ENCODE measurements around the gene ARF1. TPM values are rescaled to one million over a fixed set of nuclear protein-coding genes. Genes with fewer than 3 reads are reported as not detected.

ARF1 gene
- total RNA-seq, 1 donor from 2014 or later = 332 TPM

- DNase-seq (ENCODE audit: low spot score) = peak; percentile 100
- intact Hi-C loops (cut with DNase I) = loop anchor here (1.0 to 5.0 kb wide), 4 partner anchors 25 to 267 kb away; partner anchors contain the start of genes ARF1, C1orf35, IBA57 and TRIM11
Measured at GRCh38 chr1:228139931-228140723, 57.6 kb downstream of the ARF1 start, which contains the start of gene GUK1. GUK1 (plus strand) TSS chr1:228140279; CDS start chr1:228140303, 24 bp downstream.

DNA sequence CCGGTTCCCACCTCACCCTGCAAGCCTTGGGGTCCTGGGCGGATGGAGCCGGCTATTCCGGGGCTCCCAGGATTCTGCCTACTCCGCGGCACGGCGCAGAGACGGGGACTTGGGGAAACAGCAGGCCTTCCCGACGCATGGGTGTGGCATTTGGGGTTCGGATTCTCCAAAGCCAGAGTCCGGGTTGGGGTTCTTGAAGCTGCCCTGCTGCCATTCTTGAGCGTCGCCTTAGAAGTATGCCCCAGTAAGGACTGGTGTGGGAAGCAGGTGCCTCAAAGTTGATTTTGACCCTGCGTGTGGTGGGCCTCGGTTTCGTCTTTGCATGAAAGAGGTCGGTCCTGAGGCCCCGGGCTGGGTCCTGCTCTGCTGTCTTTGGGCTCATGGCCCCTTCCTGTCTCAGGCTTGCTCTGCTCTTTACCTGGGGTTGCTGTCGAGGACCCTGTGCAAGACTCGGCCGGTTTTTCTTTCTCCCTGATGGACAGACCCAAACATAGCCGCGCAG lies 58.3 kb downstream of the ARF1 start:
- intact Hi-C loops (cut with DNase I) = loop anchor here (1.0 to 2.0 kb wide), 2 partner anchors 25 to 58 kb away; partner anchors contain the start of genes ARF1 and IBA57
- DNase-seq (ENCODE audit: low spot score) = no peak

- intact Hi-C loops (cut with DNase I) = loop anchor here (2.0 kb wide), 1 partner anchor 59 kb away; the partner anchor contains the start of gene ARF1
- DNase-seq (ENCODE audit: low spot score) = no peak
Measured at GRCh38 chr1:228141226-228142044, 58.9 kb downstream of the ARF1 start.

DNA sequence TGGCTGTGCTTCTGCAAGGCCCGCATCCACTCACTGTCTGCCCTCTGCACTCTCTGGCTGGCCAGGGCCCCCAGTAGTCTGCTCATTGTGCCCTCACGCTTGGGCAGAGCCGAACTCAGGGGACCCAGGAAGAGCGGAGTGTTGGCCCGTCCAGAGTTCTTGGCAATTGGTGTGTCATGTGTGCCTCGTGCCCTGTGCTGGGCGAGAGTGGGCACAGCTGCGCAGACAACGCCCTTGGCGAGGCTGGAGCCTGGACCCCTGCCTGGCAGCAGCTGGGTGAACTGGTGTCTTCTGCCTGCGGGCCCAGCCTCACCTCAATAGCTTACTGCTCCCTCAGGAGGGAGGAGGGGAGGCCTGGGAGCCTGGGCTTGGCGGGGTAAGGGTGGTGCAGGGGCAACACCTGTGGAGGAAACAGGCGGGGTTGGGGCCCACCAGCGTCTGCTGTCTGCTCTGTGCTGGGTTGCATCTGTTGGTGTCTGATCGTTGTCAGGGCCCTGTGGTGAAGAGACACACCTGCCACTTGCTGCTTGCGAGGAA lies 59.7 kb downstream of the ARF1 start:
- DNase-seq (ENCODE audit: low spot score) = no peak

DNA sequence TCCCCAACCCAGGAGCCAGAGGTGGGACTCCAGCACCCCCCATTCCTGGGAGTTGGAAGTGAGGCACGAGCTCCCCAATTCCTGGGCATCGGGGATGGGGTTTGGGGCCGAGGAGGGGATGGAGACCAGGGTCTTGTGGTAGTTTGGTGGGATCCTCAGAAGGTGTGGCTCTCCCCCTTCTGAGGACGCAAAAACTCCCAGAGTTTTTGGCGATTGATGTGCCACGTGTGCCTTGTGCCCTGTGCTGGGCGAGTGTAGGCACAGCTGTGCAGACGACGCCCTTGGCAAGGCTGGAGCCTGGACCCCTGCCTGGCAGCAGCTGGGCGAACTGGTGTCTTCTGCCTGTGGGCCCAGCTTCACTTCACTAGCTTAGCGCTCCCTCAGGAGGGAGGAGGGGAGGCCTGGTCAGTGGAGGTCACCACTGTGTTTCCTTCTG lies 60.2 kb downstream of the ARF1 start:
- DNase-seq (ENCODE audit: low spot score) = no peak
- intact Hi-C loops (cut with DNase I) = no loop called here

More for the DNA sequence above, 59.7 kb downstream of the ARF1 start:
- intact Hi-C loops (cut with DNase I) = no loop called here

DNA sequence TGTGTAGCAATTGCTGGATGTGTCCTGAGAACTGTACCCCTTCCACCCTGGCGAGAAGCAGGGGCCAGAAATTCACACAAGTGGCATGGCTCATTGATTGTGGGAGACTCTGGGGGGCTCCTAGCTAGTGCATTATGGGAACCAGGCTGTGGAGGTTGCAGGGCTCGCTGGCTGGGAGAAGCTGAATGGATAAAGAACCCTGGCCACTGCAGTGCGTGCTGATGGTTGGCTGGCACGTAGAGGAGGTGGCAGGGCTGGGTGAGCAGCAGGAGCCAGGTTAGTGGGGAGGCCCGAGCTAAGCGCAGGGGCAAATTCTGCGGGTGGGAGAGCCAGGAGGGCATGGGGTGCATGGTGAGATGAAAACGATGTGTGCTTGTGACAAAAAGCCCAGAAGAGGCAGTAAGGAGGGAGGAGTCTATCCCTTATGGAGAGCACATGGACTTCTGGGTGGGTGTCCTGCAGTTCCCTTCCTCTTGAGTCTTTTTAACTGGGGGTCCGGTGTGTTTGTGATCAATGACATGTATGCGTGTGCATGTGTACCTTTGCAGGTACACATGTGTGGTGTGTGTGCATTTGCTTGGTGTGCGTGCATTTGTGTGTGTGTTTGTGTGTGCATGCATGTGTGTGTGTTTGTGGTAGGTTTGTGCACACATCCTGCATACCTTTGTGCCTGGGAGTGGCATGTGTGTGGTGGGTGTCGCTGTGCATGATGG lies 61.1 kb downstream of the ARF1 start:
- intact Hi-C loops (cut with DNase I) = no loop called here
- no peak for DNase-seq (ENCODE audit: low spot score)

DNA sequence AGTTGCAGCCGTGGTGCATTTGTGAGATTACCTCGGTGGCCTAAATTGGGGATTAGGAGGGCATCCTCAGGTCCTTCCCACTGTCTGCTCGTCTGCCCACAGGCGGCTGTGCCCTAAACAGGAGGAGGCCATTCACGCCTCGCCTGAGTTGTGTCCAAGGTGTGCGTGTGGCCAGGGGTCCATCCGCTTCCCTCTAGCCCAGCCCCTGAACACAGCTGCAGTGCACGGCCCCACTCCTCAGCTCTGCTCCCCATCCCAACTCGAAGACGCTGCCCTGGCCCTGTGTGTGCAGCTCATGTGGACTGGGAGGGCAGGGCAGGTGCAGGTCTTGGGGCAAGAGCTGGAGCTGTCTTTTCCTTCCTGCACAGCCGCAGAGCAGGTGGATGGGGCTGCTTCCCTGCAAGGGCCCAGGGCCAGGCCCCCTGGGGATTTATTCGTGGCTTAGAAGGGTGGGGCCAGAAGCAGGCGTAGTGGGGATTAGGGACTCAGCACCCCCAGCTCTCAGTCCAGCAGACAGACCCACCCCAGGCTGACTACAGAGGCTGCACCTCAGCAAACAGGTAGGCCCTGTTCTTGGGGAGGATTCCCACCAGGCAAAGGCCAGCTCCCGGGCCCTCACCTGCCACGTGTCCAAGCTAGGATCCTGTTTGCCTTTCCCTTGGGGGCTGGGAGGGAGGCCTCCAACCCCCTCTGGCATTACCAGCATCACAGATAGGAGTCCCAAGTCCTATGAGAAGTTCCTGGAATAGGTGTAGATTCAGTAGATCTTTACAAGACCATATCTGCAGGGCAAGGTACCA lies 61.9 kb downstream of the ARF1 start:
- intact Hi-C loops (cut with DNase I) = no loop called here
- peak; percentile 71 for DNase-seq (ENCODE audit: low spot score)

GRCh38 chr1:228144993-228145343 lies 62.5 kb downstream of the ARF1 start:
- DNase-seq (ENCODE audit: low spot score) = peak; percentile 39
- intact Hi-C loops (cut with DNase I) = no loop called here

GRCh38 chr1:228145463-228146416 lies 63.2 kb downstream of the ARF1 start:
- intact Hi-C loops (cut with DNase I) = no loop called here
- DNase-seq (ENCODE audit: low spot score) = peak; percentile 69

GRCh38 chr1:228146417-228147150 lies 64.1 kb downstream of the ARF1 start:
- DNase-seq (ENCODE audit: low spot score) = no peak
- intact Hi-C loops (cut with DNase I) = no loop called here

- no peak for DNase-seq (ENCODE audit: low spot score)
- intact Hi-C loops (cut with DNase I) = no loop called here
Measured at GRCh38 chr1:228147151-228147693, 64.7 kb downstream of the ARF1 start.

GRCh38 chr1:228147768-228148167 lies 65.3 kb downstream of the ARF1 start:
- DNase-seq (ENCODE audit: low spot score) = peak; percentile 47
- intact Hi-C loops (cut with DNase I) = loop anchor here (2.0 kb wide), 1 partner anchor 15 kb away; no protein-coding TSS in a partner anchor

GRCh38 chr1:228148196-228148861 lies 65.8 kb downstream of the ARF1 start:
- intact Hi-C loops (cut with DNase I) = loop anchor here (2.0 kb wide), 1 partner anchor 14 kb away; no protein-coding TSS in a partner anchor
- no peak for DNase-seq (ENCODE audit: low spot score)
